ENCODE data around the gene PTPRCAP. TPM values are rescaled to one million over a fixed set of nuclear protein-coding genes. Genes with fewer than 3 reads are reported as not detected.

Gene PTPRCAP
- polyA plus RNA-seq, 1 of the 3 experiments (the other 2 are of a cell fraction) = 1.4 TPM

DNA sequence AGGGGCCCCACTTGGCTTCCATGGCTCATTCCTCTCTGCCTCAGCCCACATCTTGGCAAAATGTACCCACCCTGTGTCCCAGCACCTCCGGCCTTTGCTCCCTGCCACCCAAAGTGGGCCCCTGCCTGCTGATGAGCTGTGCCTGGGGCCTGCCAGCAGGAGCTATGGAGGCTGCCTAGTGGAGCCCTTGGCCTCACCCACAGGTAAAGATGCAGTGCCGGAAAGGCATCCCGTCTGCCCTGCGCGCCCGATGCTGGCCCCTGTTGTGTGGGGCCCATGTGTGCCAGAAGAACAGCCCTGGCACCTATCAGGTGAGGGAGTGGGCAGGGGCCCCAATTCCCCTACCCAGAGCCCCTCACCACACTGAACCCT, 32.3 kb downstream of the PTPRCAP start:
- peaks cover 6% of the 10 kb centered on the region; the same call in 1 of the 2 replicates for H4K20me1 ChIP-seq (ENCODE audit: insufficient read depth)
- H3K4me3 ChIP-seq (ENCODE audit: low read depth in 2 of 2, low read length in 1 of 2) = no peak overlapping the region
- H3K36me3 ChIP-seq (replicated peaks in 1 of 2; ENCODE audit: control insufficient read depth in 1 of 2, insufficient read depth in 2 of 2, low read length in 1 of 2) = no peaks in the 10 kb centered on the region
- no peak overlapping the region for H3K9ac ChIP-seq
- TF ChIP-seq GABPA (IDR thresholded peaks at IDR 0.05; ENCODE audit: low read depth) (no peak), MXI1 (IDR thresholded peaks at IDR 0.05; ENCODE audit: low read depth, low read length) (no peak), YY1 (IDR thresholded peaks at IDR 0.05; ENCODE audit: low read depth) (no peak), REST (IDR thresholded peaks at IDR 0.05; ENCODE audit: low read depth, low read length) (no peak), EP300 (IDR thresholded peaks at IDR 0.05; ENCODE audit: borderline replicate concordance in 1 of 2, low read depth in 1 of 2, low read length in 1 of 2) (no peak), MAX (IDR thresholded peaks at IDR 0.05; ENCODE audit: low read depth) (no peak), NRF1 (IDR thresholded peaks at IDR 0.05; ENCODE audit: low read depth, low read length) (no peak), CTCF (IDR thresholded peaks at IDR 0.05) (no peak)
- H2AFZ ChIP-seq (ENCODE audit: low read depth) = no peak overlapping the region
- WGBS (ENCODE audit: low lambda C conversion rate) = no CpG with 5 or more reads among the region's 6 CpGs
- no peak overlapping the region for H3K4me2 ChIP-seq
- H3K79me2 ChIP-seq (ENCODE audit: insufficient read depth) = peaks cover 12% of the 10 kb centered on the region
- H3K4me1 ChIP-seq (ENCODE audit: control insufficient read depth in 1 of 2, insufficient read depth in 2 of 2, low read depth in 1 of 2, low read length in 1 of 2) = peaks cover 8 to 11% of the 10 kb centered on the region in 2 experiments; a peak in 2 of 4 replicates
- ChIA-PET CTCF (interaction anchor here (0.8 to 1.3 kb wide), 3 partner anchors 15 to 58 kb away, joined by 3 to 4 read pairs (median 3); no protein-coding TSS in a partner anchor), POLR2A (no interaction called here)
- H3K9me2 ChIP-seq = no peaks in the 10 kb centered on the region
- DNase-seq = no peak
- H3K27ac ChIP-seq (ENCODE audit: low read depth in 2 of 2, low read length in 1 of 2) = no peak overlapping the region
- H3F3A ChIP-seq (replicated peaks; ENCODE audit: insufficient read depth) = no peaks in the 10 kb centered on the region
- no peaks in the 10 kb centered on the region for H3K27me3 ChIP-seq (ENCODE audit: insufficient read depth)
- no peaks in the 10 kb centered on the region for H3K9me3 ChIP-seq

DNA sequence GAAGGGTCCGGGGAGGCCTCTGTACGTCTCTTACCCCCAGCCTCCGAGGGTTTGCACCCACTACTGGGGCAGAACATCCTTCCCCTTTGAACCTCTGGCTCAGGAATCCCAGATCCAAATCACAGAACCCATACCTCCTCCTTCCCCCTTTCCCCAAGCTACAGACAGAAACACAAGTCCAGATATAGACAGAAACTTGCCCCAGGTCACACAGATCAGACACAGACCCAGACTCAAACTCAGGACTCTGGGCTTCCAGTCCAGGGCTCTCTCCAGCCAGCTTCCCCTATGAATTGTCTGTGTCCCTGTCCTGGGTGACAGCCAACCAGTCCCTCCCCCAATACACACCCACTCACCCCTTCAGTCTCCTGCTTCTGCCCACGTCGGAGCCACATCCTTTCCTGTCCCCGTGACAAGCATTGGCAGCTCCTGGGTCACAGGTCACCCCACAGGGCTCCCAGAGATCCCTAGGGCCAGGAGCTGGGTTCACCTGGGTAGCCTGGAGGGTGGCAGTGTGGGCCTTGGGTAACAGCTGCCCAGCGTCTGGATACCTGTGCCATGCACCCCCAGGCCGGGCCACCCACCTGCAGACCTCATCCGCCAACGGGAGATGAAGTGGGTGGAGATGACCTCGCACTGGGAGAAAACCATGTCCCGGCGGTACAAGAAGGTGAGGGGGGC, 32.8 kb downstream of the PTPRCAP start:
- Histone ChIP-seq H4K20me1 (ENCODE audit: insufficient read depth) (peaks cover 11% of the 10 kb centered on the region), H3F3A (replicated peaks; ENCODE audit: insufficient read depth) (no peaks in the 10 kb centered on the region), H3K9ac (no peak overlapping the region), H3K4me1 (ENCODE audit: control insufficient read depth in 1 of 2, insufficient read depth in 2 of 2, low read depth in 1 of 2, low read length in 1 of 2) (peaks cover 9 to 14% of the 10 kb centered on the region in 2 experiments; a peak in 2 of 4 replicates), H3K36me3 (replicated peaks in 1 of 2; ENCODE audit: control insufficient read depth in 1 of 2, insufficient read depth in 2 of 2, low read length in 1 of 2) (no peaks in the 10 kb centered on the region), H3K4me3 (ENCODE audit: low read depth in 2 of 2, low read length in 1 of 2) (no peak overlapping the region), H3K9me3 (no peaks in the 10 kb centered on the region), H3K79me2 (ENCODE audit: insufficient read depth) (peaks cover 18% of the 10 kb centered on the region), H3K27me3 (ENCODE audit: insufficient read depth) (no peaks in the 10 kb centered on the region), H3K27ac (ENCODE audit: low read depth in 2 of 2, low read length in 1 of 2) (no peak overlapping the region), H2AFZ (ENCODE audit: low read depth) (no peak overlapping the region), H3K4me2 (no peak overlapping the region), H3K9me2 (no peaks in the 10 kb centered on the region)
- ChIA-PET POLR2A (no interaction called here), CTCF (interaction anchor here (0.8 to 1.3 kb wide), 3 partner anchors 15 to 57 kb away, joined by 3 to 4 read pairs (median 3); no protein-coding TSS in a partner anchor)
- 87% methylated on average over 6 of the region's 13 CpGs for WGBS (ENCODE audit: low lambda C conversion rate)
- no peak for DNase-seq
- TF ChIP-seq SIN3A (IDR thresholded peaks at IDR 0.05; ENCODE audit: borderline replicate concordance, low read depth, low read length) = no peak
- no peak for TF ChIP-seq CHD2 (IDR thresholded peaks at IDR 0.05; ENCODE audit: low read length, partially characterized antibody)
- no peak for TF ChIP-seq FOSL2 (IDR thresholded peaks at IDR 0.05; ENCODE audit: borderline replicate concordance, low read depth)
- TF ChIP-seq CTCF (IDR thresholded peaks at IDR 0.05) = no peak
- no peak for TF ChIP-seq YY1 (IDR thresholded peaks at IDR 0.05; ENCODE audit: low read depth)
- no peak for TF ChIP-seq IRF3 (IDR thresholded peaks at IDR 0.05; ENCODE audit: low read depth, low read length)
- TF ChIP-seq, protein P1, sequence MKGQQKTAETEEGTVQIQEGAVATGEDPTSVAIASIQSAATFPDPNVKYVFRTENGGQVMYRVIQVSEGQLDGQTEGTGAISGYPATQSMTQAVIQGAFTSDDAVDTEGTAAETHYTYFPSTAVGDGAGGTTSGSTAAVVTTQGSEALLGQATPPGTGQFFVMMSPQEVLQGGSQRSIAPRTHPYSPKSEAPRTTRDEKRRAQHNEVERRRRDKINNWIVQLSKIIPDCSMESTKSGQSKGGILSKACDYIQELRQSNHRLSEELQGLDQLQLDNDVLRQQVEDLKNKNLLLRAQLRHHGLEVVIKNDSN (IDR thresholded peaks at IDR 0.05; ENCODE audit: borderline replicate concordance, low read depth) = no peak
